Measurements from ENCODE around the gene NOS1AP.
A peak's percentile ranks its signal among the peaks of the same experiment; 100 is the strongest.

The NOS1AP gene

DNA sequence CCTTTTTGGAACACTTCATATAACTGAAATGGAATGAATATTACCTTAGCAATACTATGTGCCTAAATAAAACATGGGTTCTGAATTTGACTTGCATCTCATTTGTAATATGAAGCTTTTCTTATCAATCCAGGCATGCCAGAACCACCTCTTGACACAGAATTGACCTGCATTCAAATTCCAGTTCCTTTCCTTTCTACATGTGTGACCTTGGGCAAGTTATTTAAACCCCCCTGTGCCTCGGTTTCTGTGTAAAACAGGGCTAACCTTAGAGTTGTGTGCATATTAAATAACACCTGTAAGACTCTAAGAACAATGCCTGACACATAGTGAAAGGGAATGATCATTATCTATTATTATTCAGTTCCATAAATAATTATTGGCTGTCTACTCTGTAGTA, 2.0 kb upstream of the NOS1AP start:
- no peaks in the 10 kb centered on the region for H3K36me3 Mint-ChIP-seq (ENCODE audit: low read depth)
- peaks cover 59% of the 10 kb centered on the region for H3K4me1 Mint-ChIP-seq
- no peak overlapping the region for H3K27ac Mint-ChIP-seq
- H3K4me3 Mint-ChIP-seq = peak overlapping the region; percentile 47 to 73 (median 53)
- TF ChIP-seq, protein P1, sequence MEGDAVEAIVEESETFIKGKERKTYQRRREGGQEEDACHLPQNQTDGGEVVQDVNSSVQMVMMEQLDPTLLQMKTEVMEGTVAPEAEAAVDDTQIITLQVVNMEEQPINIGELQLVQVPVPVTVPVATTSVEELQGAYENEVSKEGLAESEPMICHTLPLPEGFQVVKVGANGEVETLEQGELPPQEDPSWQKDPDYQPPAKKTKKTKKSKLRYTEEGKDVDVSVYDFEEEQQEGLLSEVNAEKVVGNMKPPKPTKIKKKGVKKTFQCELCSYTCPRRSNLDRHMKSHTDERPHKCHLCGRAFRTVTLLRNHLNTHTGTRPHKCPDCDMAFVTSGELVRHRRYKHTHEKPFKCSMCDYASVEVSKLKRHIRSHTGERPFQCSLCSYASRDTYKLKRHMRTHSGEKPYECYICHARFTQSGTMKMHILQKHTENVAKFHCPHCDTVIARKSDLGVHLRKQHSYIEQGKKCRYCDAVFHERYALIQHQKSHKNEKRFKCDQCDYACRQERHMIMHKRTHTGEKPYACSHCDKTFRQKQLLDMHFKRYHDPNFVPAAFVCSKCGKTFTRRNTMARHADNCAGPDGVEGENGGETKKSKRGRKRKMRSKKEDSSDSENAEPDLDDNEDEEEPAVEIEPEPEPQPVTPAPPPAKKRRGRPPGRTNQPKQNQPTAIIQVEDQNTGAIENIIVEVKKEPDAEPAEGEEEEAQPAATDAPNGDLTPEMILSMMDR (IDR thresholded peaks at IDR 0.05; ENCODE audit: unreplicated experiment in 3 of 3) = no peak
- H3K27me3 Mint-ChIP-seq (ENCODE audit: low read depth) = peaks cover 25% of the 10 kb centered on the region
- H3K9me3 Mint-ChIP-seq = no peaks in the 10 kb centered on the region

DNA sequence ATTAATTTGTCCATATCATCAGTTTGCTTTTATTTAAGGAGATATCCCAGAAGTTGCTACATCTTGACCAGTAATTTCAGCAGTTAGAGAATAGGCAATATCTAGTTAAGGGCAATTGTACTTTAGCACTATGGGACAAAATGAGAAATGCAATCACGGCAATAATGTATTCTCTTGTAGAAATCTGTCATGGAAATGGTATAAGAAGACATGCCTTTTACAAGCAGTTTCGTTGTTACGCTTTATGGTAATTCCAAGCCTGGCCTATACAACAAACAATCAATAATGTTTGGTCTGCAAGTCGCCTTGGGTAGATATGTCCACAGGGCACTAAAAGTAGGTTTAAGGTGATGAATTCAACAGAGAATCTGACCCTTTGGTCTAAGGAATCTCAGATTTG, 1.2 kb upstream of the NOS1AP start:
- peaks cover 30% of the 10 kb centered on the region for H3K27me3 Mint-ChIP-seq (ENCODE audit: low read depth)
- TF ChIP-seq, protein P1 (IDR thresholded peaks at IDR 0.05; ENCODE audit: unreplicated experiment in 3 of 3) = no peak
- H3K27ac Mint-ChIP-seq = peak overlapping the region in 1 of 3 experiments; percentile 22
- H3K36me3 Mint-ChIP-seq (ENCODE audit: low read depth) = no peaks in the 10 kb centered on the region
- peak overlapping the region; percentile 63 to 84 (median 79) for H3K4me3 Mint-ChIP-seq
- H3K4me1 Mint-ChIP-seq = peaks cover 56% of the 10 kb centered on the region
- H3K9me3 Mint-ChIP-seq = no peaks in the 10 kb centered on the region

DNA sequence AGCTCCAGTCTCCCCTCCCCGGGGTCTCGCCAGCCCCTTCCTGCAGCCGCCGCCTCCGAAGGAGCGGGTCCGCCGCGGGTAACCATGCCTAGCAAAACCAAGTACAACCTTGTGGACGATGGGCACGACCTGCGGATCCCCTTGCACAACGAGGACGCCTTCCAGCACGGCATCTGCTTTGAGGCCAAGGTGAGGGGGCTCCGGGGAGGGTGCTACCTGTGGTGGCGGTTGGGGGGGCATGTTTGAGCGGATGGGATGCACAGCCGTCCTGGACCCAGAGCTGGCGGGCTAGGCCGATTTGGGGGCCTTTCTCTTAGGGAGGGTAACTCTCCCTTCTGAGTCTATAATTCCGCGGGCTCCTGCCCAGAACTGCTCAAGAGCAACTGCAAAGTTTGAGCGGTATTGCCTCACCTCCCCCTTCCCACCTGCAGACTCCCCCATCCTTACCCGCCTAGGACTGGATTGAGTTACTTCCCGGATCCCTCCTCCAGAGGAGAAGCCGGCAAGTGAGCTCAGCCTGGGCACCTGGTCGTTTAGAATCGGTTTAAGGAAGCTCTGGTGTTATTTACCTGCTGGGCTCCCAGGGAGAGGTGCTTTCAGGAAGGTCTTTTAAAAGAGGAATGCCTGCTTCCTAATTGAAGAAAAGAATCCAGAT, 730 bp downstream of the NOS1AP start:
- Mint-ChIP-seq H3K27ac (peak overlapping the region in 2 of 3 experiments; percentile 24 to 33), H3K9me3 (no peaks in the 10 kb centered on the region), H3K4me3 (peak overlapping the region; percentile 76 to 89 (median 87)), H3K36me3 (ENCODE audit: low read depth) (peaks cover 4% of the 10 kb centered on the region), H3K4me1 (peaks cover 37% of the 10 kb centered on the region), H3K27me3 (ENCODE audit: low read depth) (peaks cover 30% of the 10 kb centered on the region)
- TF ChIP-seq, protein P1 (IDR thresholded peaks at IDR 0.05; ENCODE audit: unreplicated experiment in 3 of 3) = no peak

DNA sequence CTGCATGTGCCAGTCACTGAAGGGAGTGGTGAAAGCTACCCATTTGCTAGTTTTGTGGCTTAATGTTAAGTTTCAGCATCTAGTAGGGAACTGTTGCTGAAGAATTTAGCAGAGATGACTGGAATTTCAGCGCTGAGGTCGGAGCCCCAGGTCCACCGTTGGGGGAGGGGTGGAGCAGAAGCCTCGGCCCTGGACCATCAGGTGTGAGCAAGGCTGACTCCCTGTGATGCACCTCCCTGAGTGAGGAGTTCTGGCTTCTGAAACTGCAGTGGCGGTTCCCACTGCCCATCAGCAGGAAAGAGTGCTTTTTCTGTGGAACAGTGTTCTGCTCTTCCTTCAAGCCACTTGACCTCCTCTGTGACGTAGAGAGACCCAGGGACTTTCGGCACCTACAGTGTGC, 1.3 kb downstream of the NOS1AP start:
- Mint-ChIP-seq H3K27me3 (ENCODE audit: low read depth) (peaks cover 30% of the 10 kb centered on the region), H3K4me3 (peak overlapping the region; percentile 76 to 89 (median 87)), H3K4me1 (peaks cover 34% of the 10 kb centered on the region), H3K9me3 (no peaks in the 10 kb centered on the region), H3K27ac (peak overlapping the region in 2 of 3 experiments; percentile 20 to 48), H3K36me3 (ENCODE audit: low read depth) (peaks cover 4% of the 10 kb centered on the region)
- TF ChIP-seq, protein P1 (IDR thresholded peaks at IDR 0.05; ENCODE audit: unreplicated experiment in 3 of 3) = no peak

DNA sequence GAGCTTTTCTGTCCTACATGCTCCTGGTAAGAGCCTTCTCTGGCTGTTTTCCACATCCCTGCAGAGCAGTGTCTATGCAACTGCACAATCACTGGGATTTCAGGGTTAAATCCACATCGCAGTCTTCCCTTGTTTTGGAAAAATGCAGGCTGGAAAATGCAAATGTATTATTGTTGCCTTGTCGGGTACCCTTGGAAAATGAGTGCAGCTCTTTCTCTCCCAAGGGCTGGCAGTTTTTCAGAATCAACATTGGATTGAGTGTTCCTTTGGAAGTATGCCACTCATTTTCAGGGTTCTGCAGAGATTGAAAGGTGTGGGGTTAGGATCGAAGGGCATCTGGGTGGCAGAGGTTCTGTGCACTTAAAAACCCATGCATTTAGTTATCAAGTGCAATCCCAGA, 3.2 kb downstream of the NOS1AP start:
- Mint-ChIP-seq H3K27ac (no peak overlapping the region), H3K36me3 (ENCODE audit: low read depth) (peaks cover 7% of the 10 kb centered on the region), H3K4me3 (peak overlapping the region; percentile 52 to 89 (median 87)), H3K4me1 (peaks cover 32% of the 10 kb centered on the region), H3K27me3 (ENCODE audit: low read depth) (peaks cover 29% of the 10 kb centered on the region), H3K9me3 (no peaks in the 10 kb centered on the region)
- TF ChIP-seq, protein P1 (IDR thresholded peaks at IDR 0.05; ENCODE audit: unreplicated experiment in 3 of 3) = no peak

All from nephron (organoid).